Activated CD8-positive, alpha-beta memory T cell treated with anti-CD3 and anti-CD28 coated beads, Interleukin-2, amount 50 U/mL, for 48 hours (primary cell): Measurements from ENCODE around the gene UBTD2.
"Not testable (repeated sequence)": the region's sequence is repeated elsewhere in the genome, so short reads cannot be mapped to it uniquely, and the experiment has no call there.

Experiments
- DNase-seq: peaks from one replicate; pipeline ENCODE4 v3.0.0-alpha.2; 2020

UBTD2 gene

GRCh38 chr5:172245046-172245445 is 38.5 kb downstream of the UBTD2 start:
- DNase-seq = no peak

GRCh38 chr5:172243302-172243701 is 40.3 kb downstream of the UBTD2 start:
- DNase-seq = no peak

- no peak for DNase-seq
Measured at GRCh38 chr5:172238334-172238733, 45.2 kb downstream of the UBTD2 start.

GRCh38 chr5:172235827-172236736 is 47.5 kb downstream of the UBTD2 start:
- DNase-seq = no peak

- no peak for DNase-seq
Measured at GRCh38 chr5:172235132-172235780, 48.3 kb downstream of the UBTD2 start.

GRCh38 chr5:172234031-172234430 is 49.5 kb downstream of the UBTD2 start:
- no peak for DNase-seq

GRCh38 chr5:172229904-172230303 is 53.7 kb downstream of the UBTD2 start:
- DNase-seq = no peak

- DNase-seq = no peak
Measured at GRCh38 chr5:172224996-172225395, 58.6 kb downstream of the UBTD2 start.

- DNase-seq = peak; percentile 78
Measured at GRCh38 chr5:172223901-172224873, 59.4 kb downstream of the UBTD2 start.

- no peak for DNase-seq
Measured at GRCh38 chr5:172219296-172219695, 64.3 kb downstream of the UBTD2 start.

GRCh38 chr5:172216345-172216744 is 67.2 kb downstream of the UBTD2 start:
- DNase-seq = no peak

GRCh38 chr5:172213126-172213525 is 70.4 kb downstream of the UBTD2 start:
- no peak for DNase-seq

GRCh38 chr5:172211676-172212075 is 71.9 kb downstream of the UBTD2 start:
- DNase-seq = no peak

- DNase-seq = no peak
Measured at GRCh38 chr5:172209714-172210113, 73.8 kb downstream of the UBTD2 start.

- no peak for DNase-seq
Measured at GRCh38 chr5:172207511-172207910, 76.1 kb downstream of the UBTD2 start.

- DNase-seq = not testable (repeated sequence)
Measured at GRCh38 chr5:172205984-172206383, 77.6 kb downstream of the UBTD2 start.

GRCh38 chr5:172200476-172200875 is 83.1 kb downstream of the UBTD2 start:
- DNase-seq = no peak

- DNase-seq = no peak
Measured at GRCh38 chr5:172199446-172199845, 84.1 kb downstream of the UBTD2 start.

- not testable (repeated sequence) for DNase-seq
Measured at GRCh38 chr5:172197775-172198174, 85.8 kb downstream of the UBTD2 start.

GRCh38 chr5:172194985-172195774 is 88.4 kb downstream of the UBTD2 start:
- DNase-seq = no peak

- no peak for DNase-seq
Measured at GRCh38 chr5:172193872-172194271, 89.7 kb downstream of the UBTD2 start, which contains the start of gene EFCAB9. Gene EFCAB9 (plus strand): TSS chr5:172194172. CDS start chr5:172194173, 1 bp downstream.

- DNase-seq = no peak
Measured at GRCh38 chr5:172189693-172190296, 93.8 kb downstream of the UBTD2 start.
